22Rv1 (cell line): ENCODE measurements around the gene SND1.

Experiments
- H3K27ac ChIP-seq: fragments of 450-650 bp; 2 replicates; pipeline ENCODE4 v1.5.1; 2017
- ZFX ChIP-seq: fragments of 450-650 bp; IDR thresholded peaks from 2 replicates; pipeline ENCODE4 v1.6.1; 2017; ENCODE audit warnings: antibody characterized with exemption, borderline replicate concordance
- TF ChIP-seq, protein P1 (sequence below): fragments of 450-650 bp; IDR thresholded peaks from 2 replicates; pipeline ENCODE4 v1.5.1; 2017; ENCODE audit warnings: mild to moderate bottlenecking

The SND1 gene

DNA sequence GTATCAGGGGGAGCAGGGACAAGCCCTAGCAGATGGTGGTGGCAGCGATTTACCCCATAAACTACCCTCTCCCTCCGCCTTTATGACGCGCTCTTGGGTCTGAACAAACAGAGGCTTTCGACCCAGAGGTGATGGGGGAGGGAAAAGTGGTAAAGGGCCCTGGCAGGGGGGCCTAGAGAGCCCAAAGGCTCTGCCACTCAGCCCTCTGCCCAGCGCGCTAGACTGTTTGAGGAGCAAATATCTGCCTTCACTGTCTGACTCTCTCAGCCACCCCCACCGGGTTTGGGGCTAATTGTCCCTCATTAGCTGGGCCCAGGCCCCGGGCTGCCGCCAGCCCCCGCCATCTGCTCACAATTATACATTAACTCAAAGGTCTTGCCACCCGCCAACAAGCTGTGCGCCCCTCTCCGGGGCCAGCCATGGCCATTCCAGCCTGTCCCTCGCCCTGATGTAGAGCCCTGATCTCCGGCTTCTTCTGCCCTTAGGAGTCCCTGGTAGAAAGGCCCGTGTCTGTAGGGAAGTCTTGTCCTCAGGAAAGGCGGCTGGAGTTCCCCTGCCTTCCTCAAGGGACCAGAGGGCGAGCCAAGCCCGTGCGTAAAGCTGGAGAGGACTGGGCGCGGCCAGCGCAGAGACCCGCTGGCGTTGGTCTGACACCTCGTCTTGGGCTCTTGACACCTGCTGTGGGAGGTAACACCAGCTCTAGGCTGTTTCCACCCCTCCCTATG is 32.2 kb upstream of the SND1 start:
- H3K27ac ChIP-seq = no peak overlapping the region
- TF ChIP-seq, protein P1, sequence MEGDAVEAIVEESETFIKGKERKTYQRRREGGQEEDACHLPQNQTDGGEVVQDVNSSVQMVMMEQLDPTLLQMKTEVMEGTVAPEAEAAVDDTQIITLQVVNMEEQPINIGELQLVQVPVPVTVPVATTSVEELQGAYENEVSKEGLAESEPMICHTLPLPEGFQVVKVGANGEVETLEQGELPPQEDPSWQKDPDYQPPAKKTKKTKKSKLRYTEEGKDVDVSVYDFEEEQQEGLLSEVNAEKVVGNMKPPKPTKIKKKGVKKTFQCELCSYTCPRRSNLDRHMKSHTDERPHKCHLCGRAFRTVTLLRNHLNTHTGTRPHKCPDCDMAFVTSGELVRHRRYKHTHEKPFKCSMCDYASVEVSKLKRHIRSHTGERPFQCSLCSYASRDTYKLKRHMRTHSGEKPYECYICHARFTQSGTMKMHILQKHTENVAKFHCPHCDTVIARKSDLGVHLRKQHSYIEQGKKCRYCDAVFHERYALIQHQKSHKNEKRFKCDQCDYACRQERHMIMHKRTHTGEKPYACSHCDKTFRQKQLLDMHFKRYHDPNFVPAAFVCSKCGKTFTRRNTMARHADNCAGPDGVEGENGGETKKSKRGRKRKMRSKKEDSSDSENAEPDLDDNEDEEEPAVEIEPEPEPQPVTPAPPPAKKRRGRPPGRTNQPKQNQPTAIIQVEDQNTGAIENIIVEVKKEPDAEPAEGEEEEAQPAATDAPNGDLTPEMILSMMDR = no peak
- TF ChIP-seq ZFX = no peak

- TF ChIP-seq, protein P1 = no peak
- no peak for TF ChIP-seq ZFX
- H3K27ac ChIP-seq = no peak overlapping the region
These were observed 31.4 kb upstream of the SND1 start for GRCh38 chr7:127620406-127621233.

- no peak for TF ChIP-seq ZFX
- TF ChIP-seq, protein P1 = no peak
These were observed 26.7 kb upstream of the SND1 start for GRCh38 chr7:127625331-127625730.

GRCh38 chr7:127628445-127628844 is 23.5 kb upstream of the SND1 start:
- TF ChIP-seq ZFX = no peak
- TF ChIP-seq, protein P1 = no peak
- no peak overlapping the region for H3K27ac ChIP-seq

More at GRCh38 chr7:127625331-127625730, 26.7 kb upstream of the SND1 start:
- H3K27ac ChIP-seq = no peak overlapping the region

DNA sequence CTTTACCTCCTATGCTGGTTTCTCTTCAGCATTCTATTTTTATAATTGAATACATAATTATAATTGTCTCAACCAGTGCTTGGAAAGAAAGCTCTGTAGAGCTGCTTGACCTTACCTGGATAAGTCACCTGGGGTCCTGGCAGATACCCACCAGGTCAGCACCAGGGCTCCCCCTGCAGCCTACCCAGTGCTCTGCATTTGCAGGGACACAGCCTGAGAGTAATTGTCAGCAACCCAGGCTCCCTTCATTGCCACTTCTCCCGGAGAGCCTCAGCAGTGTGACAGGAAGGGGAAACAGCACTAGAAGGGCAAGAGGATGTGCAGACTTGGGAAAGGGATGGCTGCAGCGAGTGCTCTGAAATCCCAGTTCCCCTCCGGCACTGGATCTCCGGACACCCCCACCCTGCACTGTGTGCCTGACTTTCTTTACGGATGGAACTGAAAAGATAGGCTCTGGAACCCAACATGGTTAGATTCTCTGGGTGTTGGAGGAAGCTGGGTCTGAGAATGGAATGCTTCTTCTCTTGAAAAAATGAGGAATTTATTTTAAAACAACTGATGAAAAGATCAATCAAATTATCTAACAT is 22.6 kb upstream of the SND1 start:
- TF ChIP-seq, protein P1 = peak; percentile 79
- no peak for TF ChIP-seq ZFX
- H3K27ac ChIP-seq = no peak overlapping the region

GRCh38 chr7:127632276-127632910 is 19.6 kb upstream of the SND1 start:
- TF ChIP-seq ZFX = no peak
- TF ChIP-seq, protein P1 = no peak
- H3K27ac ChIP-seq = no peak overlapping the region
